ENCODE results near the gene MTRFR.
A peak's percentile ranks its signal among the peaks of the same experiment; 100 is the strongest.
"Not testable (repeated sequence)": the region's sequence is repeated elsewhere in the genome, so short reads cannot be mapped to it uniquely, and the experiment has no call there.

The MTRFR gene

GRCh38 chr12:123250471-123251383 is 17.5 kb downstream of the MTRFR start:
- no peak for DNase-seq

- no peak for DNase-seq
These were observed 18.3 kb downstream of the MTRFR start for GRCh38 chr12:123251403-123252076.

DNA sequence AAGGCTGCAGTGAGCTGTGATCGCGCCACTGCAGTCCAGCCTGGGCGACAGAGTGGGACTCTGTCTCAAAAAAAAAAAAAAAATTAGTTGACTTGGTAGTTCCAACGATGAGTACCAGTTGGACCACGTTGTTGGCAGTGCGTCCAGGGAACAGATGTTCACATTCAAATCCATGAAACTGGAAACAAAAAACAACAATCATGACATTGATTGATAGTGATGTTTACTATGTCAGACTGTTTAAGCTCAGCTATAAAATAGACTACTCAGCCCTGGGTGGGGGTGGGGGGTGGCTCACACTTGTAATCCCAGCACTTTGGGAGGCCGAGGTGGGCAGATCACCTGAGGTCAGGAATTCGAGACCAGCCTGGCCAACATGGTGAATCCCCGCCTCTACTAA is 19.1 kb downstream of the MTRFR start:
- DNase-seq, result not testable (repeated sequence)

DNA sequence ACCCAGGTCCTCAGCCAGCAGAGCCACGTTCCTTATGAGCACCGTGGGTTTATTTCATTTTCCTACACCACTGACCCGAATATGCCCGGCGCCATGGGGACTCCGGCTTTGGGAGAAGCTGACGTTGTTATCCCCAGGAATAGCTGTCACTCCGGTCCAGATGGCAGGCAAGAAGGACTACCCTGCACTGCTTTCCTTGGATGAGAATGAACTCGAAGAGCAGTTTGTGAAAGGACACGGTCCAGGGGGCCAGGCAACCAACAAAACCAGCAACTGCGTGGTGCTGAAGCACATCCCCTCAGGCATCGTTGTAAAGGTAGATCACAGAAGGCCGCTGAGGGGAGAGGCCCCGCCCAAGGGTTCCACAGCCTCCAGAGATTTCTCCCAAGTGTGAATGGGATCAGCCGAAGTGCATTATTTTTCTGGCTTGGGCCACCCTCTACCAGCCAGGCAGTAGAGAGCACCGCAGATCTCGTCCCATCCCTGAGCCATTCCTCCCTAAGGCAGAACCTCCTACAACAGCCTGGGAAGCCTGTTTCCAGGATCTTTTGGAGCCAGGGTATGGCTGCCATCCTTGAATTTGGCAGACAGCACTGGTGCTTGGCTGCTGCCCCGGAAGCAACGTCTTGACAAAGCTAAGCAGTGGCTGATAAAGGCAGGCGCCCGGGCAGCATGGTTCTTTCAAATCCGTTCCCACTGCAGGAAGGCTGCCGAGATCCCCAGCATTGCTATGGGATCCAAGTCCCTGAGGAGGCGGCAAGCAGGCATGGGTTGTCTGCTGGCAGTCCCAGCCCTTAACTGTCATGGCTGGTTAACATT is 20.6 kb downstream of the MTRFR start:
- DNase-seq, result no peak

DNA sequence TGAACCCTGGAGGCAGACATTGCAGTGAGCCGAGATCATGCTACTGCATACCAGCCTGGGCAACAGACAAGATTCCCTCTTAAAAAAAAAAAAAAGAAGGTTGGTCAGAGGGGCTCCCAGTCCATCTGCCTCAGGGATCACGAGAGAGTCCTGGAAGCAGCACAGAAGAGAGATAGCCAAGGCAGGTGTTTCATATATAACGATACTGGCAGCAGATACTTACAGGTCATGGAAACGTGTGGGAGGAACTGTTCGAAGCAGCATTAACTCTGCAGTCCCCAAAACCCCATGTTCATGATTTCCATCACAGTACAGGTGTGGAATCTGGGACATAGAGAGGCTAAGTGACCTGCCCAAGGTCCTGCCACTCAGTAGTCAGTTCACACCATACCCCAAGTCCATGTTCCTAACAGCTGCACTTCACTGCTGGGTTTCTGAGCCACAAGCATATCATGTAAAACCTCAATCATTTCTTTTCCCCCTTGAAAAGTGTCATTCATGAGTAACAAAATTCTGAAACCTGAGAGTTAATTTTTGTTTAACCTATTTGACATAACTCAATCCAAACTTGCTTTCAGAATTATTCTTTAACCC is 21.7 kb downstream of the MTRFR start:
- no peak for DNase-seq

DNA sequence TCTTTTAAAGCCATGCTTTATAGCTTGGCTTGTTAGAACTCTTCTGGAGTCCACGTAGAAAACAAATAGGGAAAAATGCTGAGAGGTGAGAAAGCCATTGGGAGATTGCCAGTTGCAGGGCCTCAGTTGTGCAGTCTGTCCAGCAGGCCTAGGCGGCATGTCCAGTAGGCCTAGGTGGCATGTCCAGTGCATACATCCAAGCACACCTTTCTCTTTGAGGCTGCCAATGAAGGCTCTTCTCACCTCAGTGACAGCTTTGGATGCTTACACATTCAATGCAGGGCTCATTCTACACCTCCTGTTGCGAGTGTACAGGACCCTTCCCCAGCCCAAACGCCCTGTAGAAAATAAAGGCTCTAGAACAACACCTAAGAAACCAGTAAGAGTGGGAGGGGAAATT is 25.4 kb downstream of the MTRFR start:
- no peak for DNase-seq

- DNase-seq, result no peak
These were observed 26.8 kb downstream of the MTRFR start for GRCh38 chr12:123260081-123260480.

DNA sequence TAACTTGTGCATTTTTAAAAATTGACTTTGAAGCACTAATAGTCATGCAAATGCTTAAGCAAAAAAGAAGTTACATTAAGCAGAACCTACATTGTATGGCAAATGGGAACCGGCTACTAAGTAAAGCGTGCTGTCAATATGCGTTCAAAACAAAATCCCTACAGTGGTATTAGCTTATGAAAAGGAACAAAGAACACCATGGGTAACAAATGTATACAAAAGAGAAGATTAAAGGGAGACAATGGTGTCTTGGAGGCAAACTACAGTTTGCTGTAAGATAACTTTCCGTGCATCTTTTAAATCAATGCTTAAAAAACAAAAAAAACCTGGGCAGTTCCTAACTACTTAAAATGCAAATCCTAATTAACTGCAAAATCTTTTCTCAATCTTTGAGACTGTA is 28.0 kb downstream of the MTRFR start:
- DNase-seq, result no peak

DNA sequence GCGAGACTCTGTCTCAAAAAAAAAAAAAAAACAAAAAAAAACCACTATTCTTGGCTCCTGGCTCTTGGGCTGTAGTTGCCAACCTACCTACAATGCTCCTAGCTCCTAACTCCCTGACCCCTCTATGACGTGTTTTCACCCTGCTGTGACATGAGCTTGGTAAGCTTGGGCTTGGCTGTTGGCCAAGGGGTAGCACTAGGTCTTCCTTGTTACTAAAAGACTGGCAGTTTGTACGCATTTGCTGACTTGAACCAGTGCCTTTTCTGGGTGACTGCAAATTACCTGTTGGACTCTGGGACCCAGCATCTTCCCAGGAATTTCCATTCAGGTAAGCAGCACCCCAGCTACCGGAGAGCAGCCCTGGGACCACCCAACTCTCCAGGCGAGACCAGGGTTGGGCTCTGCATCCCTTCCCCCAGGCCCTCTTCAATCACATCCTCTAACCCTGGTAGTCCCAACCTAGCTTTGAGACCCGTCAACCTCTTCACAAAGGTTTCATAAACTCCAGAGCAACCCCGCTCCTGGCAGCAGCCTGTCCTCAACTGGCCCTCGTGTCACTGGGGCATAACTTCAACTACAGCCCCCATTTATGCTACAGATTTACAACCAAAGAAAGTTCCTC is 30.1 kb downstream of the MTRFR start:
- DNase-seq, result no peak

DNA sequence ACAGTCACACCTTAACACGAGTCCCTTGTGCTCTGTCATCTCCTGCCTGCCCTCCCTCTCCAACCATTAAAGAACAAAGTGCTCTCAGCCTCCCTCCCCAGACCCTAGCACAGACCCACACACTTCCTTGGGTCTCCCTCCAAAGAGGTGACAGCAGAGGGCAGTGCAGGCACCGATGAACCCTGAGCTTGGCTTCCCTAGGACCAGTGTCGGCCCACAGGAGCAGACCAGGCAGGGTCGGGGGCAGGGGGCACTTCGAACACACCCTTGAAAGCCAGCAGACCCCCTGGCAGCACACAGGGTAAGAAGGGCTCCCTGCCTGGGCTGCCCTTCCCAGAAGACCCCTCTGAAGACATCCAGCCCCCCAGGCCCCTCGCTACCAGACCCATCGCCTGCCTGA is 31.4 kb downstream of the MTRFR start:
- DNase-seq, result no peak

GRCh38 chr12:123265851-123266678 is 32.8 kb downstream of the MTRFR start:
- DNase-seq, result no peak

DNA sequence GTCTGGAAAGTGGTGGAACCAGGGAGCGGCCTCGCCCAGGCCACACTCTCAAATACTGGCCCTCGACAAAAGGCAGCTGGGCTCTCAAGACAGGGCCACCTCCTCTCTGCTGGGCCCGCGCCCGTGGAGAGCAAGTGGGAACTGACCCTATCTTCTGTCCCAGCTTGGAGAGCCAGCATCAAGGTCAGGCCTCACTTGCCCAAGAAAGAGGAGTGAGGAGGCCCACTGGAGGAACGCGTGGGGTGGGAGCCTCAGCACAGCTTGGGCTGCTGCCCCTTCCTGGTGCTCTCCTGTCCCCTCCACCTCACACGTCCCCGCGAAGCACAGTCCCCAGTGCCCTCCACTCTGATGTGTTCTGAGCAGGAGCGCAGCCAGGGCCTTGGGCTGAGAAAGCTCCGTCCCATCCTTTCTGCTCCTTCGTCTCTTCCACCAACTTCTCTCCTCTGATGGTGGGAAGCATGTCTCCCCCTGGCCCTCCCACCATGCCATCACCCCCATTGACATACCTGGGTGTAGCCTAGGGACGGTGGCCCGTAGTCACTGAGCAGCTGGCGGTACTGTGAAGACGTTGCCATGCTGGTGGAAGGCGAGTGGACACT is 33.5 kb downstream of the MTRFR start:
- no peak for DNase-seq

DNA sequence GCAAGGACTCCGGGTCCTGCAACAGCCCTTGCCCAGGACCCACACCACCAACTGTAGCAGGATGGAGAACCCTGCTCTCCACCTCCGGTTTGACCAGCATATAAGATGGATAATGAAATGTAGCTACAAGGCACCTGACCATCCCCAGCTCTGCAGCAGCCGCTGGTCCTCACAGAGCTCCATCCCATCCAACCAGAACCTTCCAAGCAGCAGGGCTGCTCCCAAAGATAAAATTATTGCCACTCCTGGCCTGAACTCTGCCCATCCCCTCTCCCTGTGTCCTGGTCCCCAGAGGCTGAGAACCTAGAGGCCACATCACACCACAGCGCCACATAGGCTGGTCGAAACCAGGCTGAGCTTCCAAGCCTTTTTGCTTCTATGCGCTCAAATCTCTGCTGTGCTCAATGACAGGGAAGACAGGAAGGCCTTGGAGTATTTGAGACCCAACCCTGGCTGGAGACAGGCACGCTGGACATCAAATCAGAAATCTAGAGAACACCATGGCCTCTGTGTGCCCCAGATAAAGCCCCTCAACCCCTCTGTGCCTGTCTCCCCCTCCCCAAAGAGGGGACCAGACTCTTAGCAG is 34.2 kb downstream of the MTRFR start:
- no peak for DNase-seq

- no peak for DNase-seq
These were observed 35.0 kb downstream of the MTRFR start for GRCh38 chr12:123267991-123268843.

DNA sequence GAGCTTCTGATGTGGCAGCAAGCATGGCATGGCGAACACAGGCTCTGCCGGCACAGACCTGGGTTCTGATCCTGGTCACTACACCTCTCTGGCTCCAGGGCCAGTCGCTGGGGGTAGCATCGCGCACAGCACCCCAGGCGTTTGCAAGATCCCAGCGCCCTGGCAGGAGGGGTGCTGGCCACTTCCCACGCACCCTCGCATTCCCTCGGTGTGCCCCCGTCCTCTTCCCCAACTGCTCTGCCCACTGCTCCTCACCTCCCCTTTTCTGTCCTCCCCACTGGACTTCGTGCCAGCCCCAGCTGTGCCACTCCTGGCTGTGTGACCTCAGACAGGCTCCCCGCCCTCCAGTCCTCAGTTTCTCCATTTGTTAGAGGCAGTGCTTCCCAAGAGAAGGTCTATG is 35.6 kb downstream of the MTRFR start:
- no peak for DNase-seq

- DNase-seq, result no peak
These were observed 36.2 kb downstream of the MTRFR start for GRCh38 chr12:123269395-123269892.

DNA sequence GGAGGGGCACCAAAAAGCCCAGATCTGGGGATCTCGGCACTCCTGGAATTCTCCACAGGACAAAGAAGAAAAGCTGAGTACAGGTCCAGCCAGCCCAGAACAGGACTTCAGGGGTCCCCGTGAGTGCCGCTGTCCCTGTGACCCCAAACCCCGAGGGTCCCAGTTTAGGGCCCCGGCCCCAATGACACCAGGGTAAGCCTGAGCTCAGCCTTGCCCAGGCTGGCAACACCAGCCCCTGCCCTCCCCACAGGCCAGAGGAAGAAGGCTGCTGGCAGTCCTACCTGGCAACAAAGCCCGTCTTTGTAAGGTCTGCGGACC is 36.6 kb downstream of the MTRFR start:
- DNase-seq, result no peak

GRCh38 chr12:123270214-123271000 is 37.2 kb downstream of the MTRFR start:
- peak; percentile 8 for DNase-seq

Measured in stimulated activated naive CD4-positive, alpha-beta T cell treated with Interleukin-2 at 50 U/mL for 16 hours (primary cell).